AG04450 (cell line): ENCODE measurements around the gene FADS6. TPM values are rescaled to one million over a fixed set of nuclear protein-coding genes. Genes with fewer than 3 reads are reported as not detected.

Source experiments
- CTCF ChIA-PET: fragments of 300-600, 350-600 bp; formaldehyde crosslinking; extraction: SDS; loops from one replicate; lab custom pipeline; 2022; ENCODE audit warnings: antibody characterized with exemption, inconsistent platforms; lab: Charles Lee
- POLR2A ChIA-PET: fragments of 350-600 bp; formaldehyde crosslinking; extraction: SDS; loops from one replicate; lab custom pipeline; 2021; ENCODE audit warnings: antibody characterized with exemption, inconsistent platforms; lab: Yijun Ruan, JAX
- DNase-seq: peaks from one replicate; pipeline ENCODE4 v3.0.0-alpha.2; 2011; ENCODE audit warnings: low read depth, low spot score
- H3K27ac ChIP-seq: one replicate; pipeline ENCODE4 v1.5.1; 2012; ENCODE audit warnings: low read depth, low read length, control low read depth
- H3K27me3 ChIP-seq: one replicate; pipeline ENCODE4 v1.6.0; 2012; ENCODE audit warnings: low read length; ENCODE audit not compliant: control insufficient read depth, insufficient read depth
- H3K4me3 ChIP-seq: 2 replicates; pipeline ENCODE4 v1.5.1; 2011; ENCODE audit warnings: mild to moderate bottlenecking, low read depth, low read length, control low read depth
- H3K9me3 ChIP-seq: 2 replicates; pipeline ENCODE4 v1.5.1; 2012; ENCODE audit warnings: low read length; ENCODE audit not compliant: control insufficient read depth, insufficient read depth
- CTCF ChIP-seq: IDR thresholded peaks from 2 replicates; pipeline ENCODE4 v1.5.1; 2011; ENCODE audit warnings: low read depth, low read length, control low read depth, inconsistent platforms
- polyA plus RNA-seq: library from polyadenylated mRNA; depleted of rRNA; stranded (reverse); fragments of >200 nt; gene quantifications from 2 replicates; pipeline ENCODE4 v1.2.3, GENCODE V29; 2011

Gene FADS6
- polyA plus RNA-seq, 1 experiment: not detected

GRCh38 chr17:74901353-74902135, 8.1 kb upstream of the FADS6 start:
- no peak for DNase-seq
- Histone ChIP-seq H3K4me3 (no peak overlapping the region), H3K27ac (no peak overlapping the region), H3K9me3 (no peaks in the 10 kb centered on the region), H3K27me3 (peaks cover 45% of the 10 kb centered on the region)
- ChIA-PET POLR2A (no interaction called here), CTCF (no interaction called here)
- no peak for TF ChIP-seq CTCF

- TF ChIP-seq CTCF: no peak
- Histone ChIP-seq H3K27me3 (peaks cover 56% of the 10 kb centered on the region), H3K9me3 (no peaks in the 10 kb centered on the region), H3K4me3 (no peak overlapping the region), H3K27ac (no peak overlapping the region)
- DNase-seq: no peak
- CTCF ChIA-PET: no interaction called here
- POLR2A ChIA-PET: no interaction called here
These were observed 6.8 kb upstream of the FADS6 start for GRCh38 chr17:74900208-74900607.

GRCh38 chr17:74898376-74898946, 5.0 kb upstream of the FADS6 start:
- TF ChIP-seq CTCF: no peak
- ChIA-PET CTCF (no interaction called here), POLR2A (no interaction called here)
- H3K4me3 ChIP-seq: no peak overlapping the region
- H3K9me3 ChIP-seq: no peaks in the 10 kb centered on the region
- peaks cover 60% of the 10 kb centered on the region for H3K27me3 ChIP-seq
- no peak for DNase-seq
- H3K27ac ChIP-seq: no peak overlapping the region

- ChIA-PET POLR2A (interaction anchor here (1.4 kb wide), 1 partner anchor 21 kb away, joined by 4 read pairs; the partner anchor contains the start of gene FDXR), CTCF (interaction anchor here (0.6 kb wide), 1 partner anchor 67 kb away, joined by 3 read pairs; no protein-coding TSS in a partner anchor)
- DNase-seq: no peak
- Histone ChIP-seq H3K4me3 (no peak overlapping the region), H3K9me3 (no peaks in the 10 kb centered on the region), H3K27ac (no peak overlapping the region), H3K27me3 (peaks cover 74% of the 10 kb centered on the region)
- TF ChIP-seq CTCF: no peak
These were observed 671 bp upstream of the FADS6 start for GRCh38 chr17:74893936-74894671.
